ENCODE measurements around the gene ARHGAP15.

- TF ChIP-seq RAD21 (IDR thresholded peaks at IDR 0.05; ENCODE audit: low read depth) (no peak), CEBPB (IDR thresholded peaks at IDR 0.05) (no peak), EP300 (IDR thresholded peaks at IDR 0.05; ENCODE audit: borderline replicate concordance) (no peak), TAF1 (IDR thresholded peaks at IDR 0.05; ENCODE audit: low read depth) (no peak), ZBTB7A (IDR thresholded peaks at IDR 0.05; ENCODE audit: low read depth) (no peak), CREB1 (IDR thresholded peaks at IDR 0.05; ENCODE audit: low read depth) (no peak), TCF12 (IDR thresholded peaks at IDR 0.05; ENCODE audit: low read depth) (no peak), EGR1 (IDR thresholded peaks at IDR 0.05) (no peak)
- TF ChIP-seq, protein P1, sequence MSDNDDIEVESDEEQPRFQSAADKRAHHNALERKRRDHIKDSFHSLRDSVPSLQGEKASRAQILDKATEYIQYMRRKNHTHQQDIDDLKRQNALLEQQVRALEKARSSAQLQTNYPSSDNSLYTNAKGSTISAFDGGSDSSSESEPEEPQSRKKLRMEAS (IDR thresholded peaks at IDR 0.05) = no peak
Observed at GRCh38 chr2:143442193-143442592, 313.0 kb downstream of the ARHGAP15 start.

All from Ishikawa (cell line).